NCI-H345 treated with DMSO at 0.1 percent for 48 hours (cell line): Measurements from ENCODE around the gene STRA8.

Source experiments
- DNase-seq: peaks from one replicate; lab custom pipeline; 2025; ENCODE audit not compliant: unreplicated experiment; lab: John Stamatoyannopoulos, UW

Gene STRA8

GRCh38 chr7:135262623-135263320 is 29.1 kb downstream of the STRA8 start:
- DNase-seq = no peak

GRCh38 chr7:135263321-135263970 is 29.8 kb downstream of the STRA8 start:
- no peak for DNase-seq

GRCh38 chr7:135265637-135266036 is 32.0 kb downstream of the STRA8 start:
- no peak for DNase-seq

- DNase-seq = no peak
Observed at GRCh38 chr7:135269921-135270320, 36.3 kb downstream of the STRA8 start.

GRCh38 chr7:135270577-135271254 is 37.1 kb downstream of the STRA8 start:
- no peak for DNase-seq

GRCh38 chr7:135271255-135271615 is 37.6 kb downstream of the STRA8 start:
- no peak for DNase-seq

GRCh38 chr7:135272303-135272702 is 38.7 kb downstream of the STRA8 start:
- DNase-seq = no peak

GRCh38 chr7:135273581-135273980 is 39.9 kb downstream of the STRA8 start:
- no peak for DNase-seq

GRCh38 chr7:135274495-135275268 is 41.0 kb downstream of the STRA8 start:
- peak; percentile 40 for DNase-seq

- no peak for DNase-seq
Observed at GRCh38 chr7:135275971-135276580, 42.4 kb downstream of the STRA8 start.

GRCh38 chr7:135277161-135277560 is 43.5 kb downstream of the STRA8 start:
- DNase-seq = no peak

GRCh38 chr7:135281363-135281949 is 47.8 kb downstream of the STRA8 start:
- peak; percentile 55 for DNase-seq

GRCh38 chr7:135282561-135283254 is 49.1 kb downstream of the STRA8 start:
- DNase-seq = no peak

- DNase-seq = no peak
Observed at GRCh38 chr7:135283959-135284638, 50.5 kb downstream of the STRA8 start.

- DNase-seq = no peak
Observed at GRCh38 chr7:135285547-135286233, 52.1 kb downstream of the STRA8 start.

- DNase-seq = no peak
Observed at GRCh38 chr7:135286876-135287275, 53.2 kb downstream of the STRA8 start.

- DNase-seq = no peak
Observed at GRCh38 chr7:135290594-135290993, 57.0 kb downstream of the STRA8 start.

- DNase-seq = peak; percentile 46
Observed at GRCh38 chr7:135291809-135292253, 58.2 kb downstream of the STRA8 start.

- DNase-seq = no peak
Observed at GRCh38 chr7:135299235-135299634, 65.6 kb downstream of the STRA8 start.
